Measurements from ENCODE around the gene TADA2A. TPM values are rescaled to one million over a fixed set of nuclear protein-coding genes. Genes with fewer than 3 reads are reported as not detected.
"Not testable (repeated sequence)": the region's sequence is repeated elsewhere in the genome, so short reads cannot be mapped to it uniquely, and the experiment has no call there.

Gene TADA2A
- total RNA-seq, 1 donor from 2014 or later: 14.8 TPM

DNA sequence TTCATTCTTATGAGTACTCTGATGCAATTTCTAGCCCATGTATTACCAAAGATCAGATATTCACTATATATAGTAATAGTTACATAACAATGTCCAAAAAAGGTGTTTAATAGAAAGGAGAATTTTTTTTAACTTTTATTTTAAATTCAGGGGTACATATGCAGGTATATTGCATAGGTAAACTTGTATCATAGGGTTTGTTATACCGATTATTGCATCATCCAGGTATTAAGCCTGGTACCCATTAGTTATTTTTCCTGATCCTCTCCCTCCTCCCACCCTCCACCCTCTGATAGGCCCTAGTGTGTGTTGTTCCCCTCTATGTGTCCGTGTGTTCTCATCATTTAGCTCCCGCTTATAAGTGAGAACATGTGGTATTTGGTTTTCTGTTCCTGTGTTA lies 51.1 kb downstream of the TADA2A start:
- DNase-seq (ENCODE audit: extremely low read depth, low read depth, low spot score): not testable (repeated sequence)

DNA sequence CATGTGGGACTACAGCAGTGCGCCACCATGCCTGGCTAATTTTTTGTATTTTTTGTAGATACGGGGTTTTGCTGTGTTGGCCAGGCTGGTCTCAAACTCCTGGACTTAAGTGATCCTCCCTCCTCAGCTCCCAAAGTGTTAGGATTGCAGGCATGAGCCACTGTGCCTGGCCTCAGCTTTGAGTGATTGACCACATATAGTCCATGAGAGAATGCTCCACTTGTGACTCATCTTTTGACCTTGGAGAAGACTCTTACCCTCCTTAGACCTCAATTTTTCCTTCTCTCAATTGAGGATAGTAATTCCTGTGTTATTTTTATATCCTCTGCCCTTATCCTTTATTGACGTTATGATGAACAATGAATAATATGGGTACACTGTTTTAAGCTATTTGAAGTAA lies 52.1 kb downstream of the TADA2A start:
- DNase-seq (ENCODE audit: extremely low read depth, low read depth, low spot score): no peak

DNA sequence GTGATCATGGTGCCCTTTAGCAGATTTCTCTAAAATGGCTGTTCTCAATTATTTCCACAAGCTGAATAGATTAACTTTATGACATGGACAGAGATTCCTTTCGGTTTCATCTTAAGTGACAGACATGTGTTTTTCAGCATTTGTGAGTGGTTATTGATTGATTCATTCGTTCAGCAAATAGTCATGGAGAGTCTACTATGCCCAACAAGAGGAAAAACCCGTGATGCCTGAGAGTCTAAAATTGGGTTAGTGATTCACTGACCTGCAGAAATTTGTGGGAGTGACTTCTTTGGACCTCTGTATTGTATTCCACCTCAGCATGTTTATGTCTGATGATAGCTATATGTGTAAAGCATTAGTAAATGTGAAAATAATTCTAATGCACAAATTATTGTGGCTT lies 55.0 kb downstream of the TADA2A start:
- no peak for DNase-seq (ENCODE audit: extremely low read depth, low read depth, low spot score)

DNA sequence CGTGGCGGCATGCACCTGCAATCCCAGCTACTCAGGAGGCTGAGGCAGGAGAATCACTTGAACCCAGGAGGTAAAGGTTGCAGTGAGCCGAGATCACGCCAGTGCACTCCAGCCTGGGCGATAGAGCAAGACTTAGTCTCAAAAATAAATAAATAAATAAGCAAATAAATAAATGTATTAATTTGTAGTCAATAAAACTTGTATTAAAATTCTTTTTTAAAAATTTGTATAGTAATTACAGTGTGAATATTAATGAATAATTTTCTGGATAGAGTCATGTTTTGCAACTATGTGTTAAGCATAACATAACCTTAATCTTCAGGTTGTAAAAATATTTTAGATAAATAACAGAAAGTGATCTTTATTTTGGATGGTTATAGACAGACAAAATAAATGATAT lies 55.8 kb downstream of the TADA2A start:
- DNase-seq (ENCODE audit: extremely low read depth, low read depth, low spot score): no peak

DNA sequence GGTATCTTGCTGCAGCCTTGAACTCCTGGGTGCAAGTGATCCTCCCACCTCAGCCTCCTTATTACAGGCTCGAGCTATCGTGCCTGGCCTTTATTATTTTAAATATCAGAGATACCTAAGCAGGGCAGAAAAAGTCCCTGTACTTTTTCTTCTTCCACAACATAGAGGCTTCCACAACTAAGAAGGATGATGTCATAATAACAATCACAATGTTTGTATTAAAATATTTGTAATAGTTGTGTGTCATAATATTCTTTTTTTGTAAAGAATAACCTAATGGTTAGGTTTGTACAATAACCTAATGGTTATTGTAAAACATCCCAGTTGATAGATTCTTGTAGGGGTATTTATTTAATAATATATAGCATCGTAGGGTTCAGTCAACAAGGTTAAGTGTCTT lies 56.4 kb downstream of the TADA2A start:
- no peak for DNase-seq (ENCODE audit: extremely low read depth, low read depth, low spot score)

DNA sequence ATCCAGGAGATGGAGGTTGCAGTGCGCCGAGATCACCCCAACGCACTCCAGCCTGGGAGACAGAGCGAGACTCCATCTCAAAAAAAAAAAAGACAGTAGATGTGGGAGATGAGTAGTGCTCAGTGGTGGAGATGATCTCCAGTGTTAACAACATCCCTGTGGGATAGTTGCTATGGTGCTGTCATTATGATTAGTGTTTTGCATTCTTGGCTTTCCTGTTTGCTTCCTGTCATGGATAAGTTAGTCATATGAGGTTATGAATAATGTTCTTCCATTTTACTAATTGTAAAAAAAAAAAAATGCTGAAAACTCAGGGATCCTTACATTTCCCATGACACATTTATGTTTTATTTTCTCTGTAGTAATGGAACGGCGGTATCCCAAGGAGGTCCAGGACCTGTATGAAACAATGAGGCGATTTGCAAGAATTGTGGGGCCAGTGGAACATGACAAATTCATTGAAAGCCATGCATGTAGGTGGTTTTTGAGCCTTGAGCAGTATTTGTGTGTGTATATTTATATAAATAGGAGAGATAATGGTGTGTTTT lies 58.5 kb downstream of the TADA2A start:
- peak; percentile 71 for DNase-seq (ENCODE audit: extremely low read depth, low read depth, low spot score)

DNA sequence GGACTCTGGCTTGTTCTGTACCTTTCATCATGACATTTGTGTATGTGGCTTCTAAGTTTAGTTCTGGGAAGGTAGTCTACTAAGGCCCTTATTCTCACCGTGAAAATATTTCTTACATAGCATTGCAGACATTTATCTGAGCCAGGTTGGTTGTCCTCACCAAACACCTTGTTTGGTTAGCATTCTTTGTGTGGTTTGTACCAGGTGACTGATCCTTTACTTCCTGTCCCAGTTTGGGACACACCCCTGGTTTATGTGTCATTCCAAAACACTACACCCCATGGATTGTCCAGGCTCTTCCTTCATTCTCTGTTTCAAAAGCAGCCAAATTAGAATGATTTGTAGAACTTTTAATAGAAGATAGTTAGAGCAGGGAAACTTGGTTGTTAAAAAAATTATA lies 59.8 kb downstream of the TADA2A start:
- DNase-seq (ENCODE audit: extremely low read depth, low read depth, low spot score): no peak

DNA sequence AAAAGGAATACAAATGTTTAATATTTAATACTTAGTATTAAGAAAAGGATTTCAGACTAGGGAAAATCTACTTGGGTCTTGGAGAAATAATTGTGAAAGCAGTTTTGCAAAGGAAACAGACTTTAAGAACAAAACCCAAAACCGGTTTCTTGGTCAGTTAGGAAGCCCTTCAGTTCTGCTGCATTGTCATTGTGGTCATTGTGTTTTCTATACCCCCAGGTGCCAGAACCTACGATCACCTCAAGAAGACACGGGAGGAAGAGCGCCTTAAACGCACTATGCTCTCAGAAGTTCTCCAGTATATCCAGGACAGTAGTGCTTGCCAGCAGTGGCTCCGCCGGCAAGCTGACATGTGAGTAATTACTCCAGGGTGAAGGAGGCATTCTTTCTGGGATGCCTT lies 63.5 kb downstream of the TADA2A start:
- DNase-seq (ENCODE audit: extremely low read depth, low read depth, low spot score): no peak

DNA sequence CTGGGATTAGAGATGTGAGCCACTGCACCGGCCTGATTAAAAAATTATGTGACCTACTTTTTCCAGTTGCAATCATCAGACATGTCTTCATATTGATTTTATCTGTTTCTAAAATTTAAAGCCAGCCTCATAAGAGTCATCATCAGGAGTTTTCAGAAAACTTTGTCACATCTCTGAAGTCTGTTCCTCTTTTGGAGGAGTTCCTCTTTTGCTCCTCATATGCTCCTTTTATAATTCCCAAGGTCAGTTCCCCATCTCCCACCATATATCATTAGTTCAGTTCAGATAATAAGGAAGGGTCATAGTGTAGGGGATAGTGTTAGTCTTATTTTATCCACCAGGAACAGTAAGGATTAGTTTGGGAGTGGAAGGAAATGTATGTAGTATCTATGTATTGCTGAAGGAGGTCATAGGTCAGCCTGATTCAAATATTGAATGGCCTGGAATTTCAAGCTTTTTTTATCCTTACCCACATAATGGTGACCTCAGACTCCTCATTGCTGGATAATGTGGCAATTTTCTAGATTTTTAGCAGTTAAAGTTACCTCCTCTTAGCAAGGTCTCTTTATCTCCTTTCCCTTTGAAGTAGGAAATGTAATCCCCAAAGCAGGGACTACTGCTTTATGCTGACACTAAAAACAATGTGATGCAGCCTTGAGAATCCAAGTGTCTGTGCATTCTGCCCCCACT lies 69.2 kb downstream of the TADA2A start:
- DNase-seq (ENCODE audit: extremely low read depth, low read depth, low spot score): no peak

DNA sequence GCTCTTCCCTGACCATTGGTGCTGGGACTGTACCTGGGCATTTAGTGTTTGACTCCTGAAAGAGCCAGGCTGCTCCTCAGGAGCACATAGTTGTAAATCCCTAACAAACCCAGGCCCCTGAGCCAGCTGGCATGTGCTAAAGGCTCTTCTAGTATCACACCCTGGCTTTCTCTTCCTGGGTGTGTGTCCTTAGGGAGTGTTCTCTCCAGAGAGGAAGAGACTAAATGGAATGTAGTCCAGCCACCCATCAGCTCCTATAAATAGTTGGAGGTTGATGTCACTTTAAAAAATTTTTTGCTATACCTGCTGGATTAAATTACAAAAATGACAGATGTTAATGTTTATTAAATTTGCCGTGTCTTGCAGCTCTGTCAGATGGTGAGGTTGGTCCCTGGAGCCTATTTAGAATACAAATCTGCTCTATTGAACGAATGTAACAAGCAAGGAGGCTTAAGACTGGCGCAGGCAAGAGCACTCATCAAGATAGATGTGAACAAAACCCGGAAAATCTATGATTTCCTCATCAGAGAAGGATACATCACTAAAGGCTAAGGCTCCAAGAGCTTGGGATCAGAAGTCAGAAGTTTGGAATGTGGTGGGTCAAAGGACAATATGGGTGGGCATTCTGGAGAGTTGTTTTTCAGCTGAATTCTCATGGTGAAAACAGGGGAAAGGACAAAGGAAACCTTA lies 69.9 kb downstream of the TADA2A start:
- peak; percentile 36 for DNase-seq (ENCODE audit: extremely low read depth, low read depth, low spot score)

DNA sequence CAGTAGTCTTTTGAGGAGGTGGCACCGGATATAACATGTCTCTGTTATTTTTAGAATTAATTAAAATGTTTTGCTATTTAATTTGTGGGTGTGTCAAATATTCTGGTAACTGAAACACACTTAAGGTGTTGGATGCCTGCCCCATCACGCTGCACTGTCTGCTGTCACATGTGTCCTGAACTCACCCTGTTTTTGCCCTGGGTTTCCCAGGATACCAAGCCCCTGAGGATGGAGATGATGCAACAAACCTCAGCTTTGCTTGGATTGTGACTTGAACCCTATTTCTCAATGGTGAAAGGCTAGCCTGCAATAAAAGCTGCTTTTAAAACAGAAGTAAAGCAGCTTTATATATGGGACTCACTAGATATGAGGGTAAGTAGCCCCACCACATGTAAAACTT lies 71.5 kb downstream of the TADA2A start:
- DNase-seq (ENCODE audit: extremely low read depth, low read depth, low spot score): no peak

DNA sequence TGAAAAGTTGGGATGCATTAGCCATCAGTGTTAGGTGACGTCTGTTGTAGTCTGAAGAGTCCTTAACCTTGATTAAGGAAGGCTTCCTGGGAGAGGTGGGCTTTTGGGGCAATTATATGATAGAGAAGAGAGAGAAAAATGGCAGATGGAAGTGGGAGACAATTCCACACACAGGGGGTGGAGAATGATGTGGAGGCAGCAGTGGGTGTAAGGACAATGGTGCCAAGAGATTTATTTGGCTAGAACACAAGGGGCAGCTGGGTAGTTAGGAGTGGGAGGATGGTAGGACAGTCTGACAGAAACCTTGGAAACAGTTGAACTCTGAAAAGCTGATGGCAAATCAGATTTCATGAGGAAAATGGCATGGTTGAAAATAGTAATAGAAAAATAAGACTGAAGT lies 72.3 kb downstream of the TADA2A start:
- no peak for DNase-seq (ENCODE audit: extremely low read depth, low read depth, low spot score)

DNA sequence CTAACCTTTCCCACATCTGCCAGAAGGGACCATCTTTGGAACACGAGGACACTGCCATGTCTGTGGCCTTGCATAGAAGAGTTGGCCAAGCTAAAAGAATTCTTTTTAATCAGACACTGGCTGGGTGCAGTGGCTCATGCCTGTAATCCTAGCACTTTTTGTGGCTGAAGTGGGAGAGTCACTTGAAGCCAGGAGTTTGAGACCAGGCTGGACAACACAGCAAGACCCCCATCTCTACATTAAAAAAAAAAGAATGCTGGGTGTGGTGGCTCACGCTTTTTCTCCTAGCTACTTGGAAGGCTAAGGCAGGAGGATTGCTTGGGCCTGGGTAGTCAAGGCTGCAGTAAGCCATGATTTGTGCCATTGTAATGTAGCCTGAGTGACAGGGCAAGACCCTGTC lies 73.7 kb downstream of the TADA2A start:
- no peak for DNase-seq (ENCODE audit: extremely low read depth, low read depth, low spot score)

DNA sequence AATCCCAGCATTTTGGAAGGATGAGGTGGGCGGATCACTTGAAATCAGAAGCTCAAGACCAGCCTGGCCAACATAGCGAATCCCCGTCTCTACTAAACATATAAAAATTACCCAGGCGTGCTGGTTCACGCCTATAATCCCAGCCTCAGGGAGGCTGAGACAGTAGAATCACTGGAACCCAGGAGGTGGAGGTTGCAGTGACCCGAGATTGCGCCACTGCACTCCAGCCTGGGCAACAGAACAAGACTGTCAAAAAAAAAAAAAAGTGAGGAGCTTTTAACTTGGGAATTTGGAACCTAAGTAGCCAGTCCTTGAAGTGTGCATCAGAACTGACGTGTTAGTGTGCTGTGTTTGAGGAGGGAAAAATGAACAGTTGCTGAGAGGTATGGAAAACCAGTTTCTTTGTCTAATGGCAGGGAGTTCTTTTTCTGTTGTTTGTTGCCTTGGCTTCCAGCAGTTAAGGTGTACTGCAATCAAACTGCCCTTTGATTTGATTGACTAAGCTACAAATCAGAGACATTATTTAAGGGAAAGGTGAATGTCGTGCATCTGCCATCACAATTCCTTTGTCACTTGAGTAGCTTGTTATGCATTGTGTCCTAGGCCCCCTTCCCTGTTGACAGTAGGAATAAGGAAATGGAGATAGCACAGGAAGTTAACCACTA lies 74.4 kb downstream of the TADA2A start:
- no peak for DNase-seq (ENCODE audit: extremely low read depth, low read depth, low spot score)

DNA sequence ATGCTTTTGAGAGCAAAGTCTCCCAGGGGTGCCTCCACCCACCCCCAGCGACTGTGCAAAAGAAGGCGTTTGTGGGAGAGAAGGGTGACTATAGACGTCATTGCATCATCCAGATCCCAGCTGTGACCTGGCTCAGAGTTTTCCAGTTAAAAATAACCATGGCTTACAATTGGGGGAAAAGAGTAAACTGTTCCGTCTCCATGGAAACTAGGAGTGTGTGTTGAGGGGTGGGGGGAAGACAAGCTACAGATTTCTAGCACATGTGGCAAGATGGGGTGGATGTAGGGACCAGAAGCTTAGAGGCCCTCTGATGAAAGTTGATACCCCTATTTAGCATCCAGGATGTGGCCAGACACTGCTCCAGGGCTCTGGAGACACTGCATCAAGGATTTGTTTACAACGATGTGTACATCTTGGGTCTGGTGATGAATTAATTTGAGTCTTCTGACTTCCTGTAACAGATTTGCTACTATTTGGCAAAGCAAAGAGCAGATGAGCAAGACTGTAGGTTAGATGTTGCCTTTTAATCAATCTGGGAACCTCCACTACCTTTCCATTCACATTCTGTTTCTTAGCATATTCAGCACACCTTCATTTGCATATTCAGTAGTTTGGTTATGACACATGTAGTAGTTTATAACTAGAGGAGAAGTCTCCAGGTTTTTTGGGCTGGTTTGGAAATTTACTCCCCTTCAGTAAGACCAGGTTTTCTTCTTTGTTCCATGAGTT lies 76.8 kb downstream of the TADA2A start:
- no peak for DNase-seq (ENCODE audit: extremely low read depth, low read depth, low spot score)

DNA sequence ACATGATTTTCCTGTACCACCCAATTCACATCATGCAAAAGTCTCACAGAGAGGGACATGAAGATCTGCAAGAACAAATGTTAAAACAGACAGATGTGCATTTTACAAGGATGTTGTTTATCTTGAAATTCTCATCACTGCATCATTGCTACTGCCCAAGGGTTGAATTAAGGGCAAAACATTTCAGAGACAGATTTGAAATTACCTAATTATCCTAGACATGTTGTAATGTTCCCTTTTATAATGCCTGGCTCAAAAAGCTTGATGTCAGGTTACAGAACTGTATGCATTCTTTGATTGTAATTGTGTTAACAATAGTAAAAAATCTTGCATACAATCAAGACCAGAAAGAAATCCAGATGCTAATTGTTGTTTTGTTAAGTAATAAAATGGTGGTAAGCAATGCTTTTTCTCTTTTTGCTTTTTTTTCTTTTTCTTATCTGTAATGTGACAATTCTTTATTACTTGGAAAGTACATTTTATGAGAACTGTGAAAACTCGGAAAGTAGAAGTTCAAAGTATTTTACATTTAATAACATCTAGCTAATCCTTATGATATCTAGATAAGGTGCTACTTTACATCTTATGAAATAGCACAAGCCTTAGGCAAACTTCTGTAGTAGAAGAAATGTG lies 79.4 kb downstream of the TADA2A start:
- no peak for DNase-seq (ENCODE audit: extremely low read depth, low read depth, low spot score)

DNA sequence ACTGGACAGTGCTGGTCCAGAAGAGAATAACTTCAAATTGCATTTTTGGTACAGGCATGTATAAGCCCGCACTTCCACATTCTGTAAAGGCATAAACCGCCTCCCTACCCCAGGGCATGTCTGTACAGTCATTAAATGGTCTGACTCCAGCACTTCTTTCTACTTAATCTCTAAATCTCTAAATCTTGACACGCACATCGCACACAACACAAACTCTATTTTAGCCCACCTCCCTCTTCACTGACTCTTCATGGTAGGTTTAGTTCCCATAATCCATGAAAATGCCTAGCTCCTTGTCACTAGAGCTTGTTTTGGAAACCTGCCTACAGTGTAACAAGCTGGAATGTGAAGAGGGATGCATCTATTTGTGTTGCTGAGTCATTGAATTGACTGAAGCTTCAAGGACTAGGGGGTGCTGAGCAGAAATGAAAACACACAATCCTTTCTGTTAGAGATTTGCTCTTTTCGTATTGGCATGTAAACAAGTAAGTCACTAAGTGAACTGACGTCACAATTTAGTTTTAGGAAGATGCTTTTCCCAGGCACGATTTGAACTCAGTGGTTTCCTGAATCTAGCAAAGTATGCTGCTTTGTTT lies 81.4 kb downstream of the TADA2A start:
- DNase-seq (ENCODE audit: extremely low read depth, low read depth, low spot score): peak; percentile 92

DNA sequence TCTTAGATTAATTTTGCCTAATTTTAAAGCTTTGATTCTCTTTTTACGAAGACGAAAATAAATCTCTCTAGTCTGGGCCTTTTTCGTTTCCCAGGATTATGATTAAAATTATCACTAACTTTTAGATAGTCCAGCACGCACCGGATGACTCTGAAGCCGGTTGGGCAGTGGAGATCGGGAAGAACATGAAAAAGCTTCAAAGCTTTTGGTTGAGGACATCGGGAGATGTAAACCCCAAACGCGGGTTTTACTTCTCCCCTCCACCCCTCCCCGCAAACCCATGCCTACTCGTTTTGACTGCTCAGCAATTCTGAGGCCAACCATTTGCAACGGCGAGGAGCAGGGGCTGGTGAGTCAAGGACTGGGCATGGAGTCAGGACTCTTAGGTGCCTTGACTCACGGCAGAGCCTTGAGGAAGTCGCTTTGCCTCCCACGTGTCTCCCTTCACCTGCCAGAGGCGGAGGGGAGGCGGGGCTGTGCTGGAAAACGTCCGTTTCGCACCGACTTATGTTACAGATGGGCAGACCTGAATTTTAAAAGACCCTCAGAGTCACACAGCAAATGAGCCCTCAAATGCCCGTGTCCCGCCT lies 82.0 kb downstream of the TADA2A start:
- DNase-seq (ENCODE audit: extremely low read depth, low read depth, low spot score): peak; percentile 55

DNA sequence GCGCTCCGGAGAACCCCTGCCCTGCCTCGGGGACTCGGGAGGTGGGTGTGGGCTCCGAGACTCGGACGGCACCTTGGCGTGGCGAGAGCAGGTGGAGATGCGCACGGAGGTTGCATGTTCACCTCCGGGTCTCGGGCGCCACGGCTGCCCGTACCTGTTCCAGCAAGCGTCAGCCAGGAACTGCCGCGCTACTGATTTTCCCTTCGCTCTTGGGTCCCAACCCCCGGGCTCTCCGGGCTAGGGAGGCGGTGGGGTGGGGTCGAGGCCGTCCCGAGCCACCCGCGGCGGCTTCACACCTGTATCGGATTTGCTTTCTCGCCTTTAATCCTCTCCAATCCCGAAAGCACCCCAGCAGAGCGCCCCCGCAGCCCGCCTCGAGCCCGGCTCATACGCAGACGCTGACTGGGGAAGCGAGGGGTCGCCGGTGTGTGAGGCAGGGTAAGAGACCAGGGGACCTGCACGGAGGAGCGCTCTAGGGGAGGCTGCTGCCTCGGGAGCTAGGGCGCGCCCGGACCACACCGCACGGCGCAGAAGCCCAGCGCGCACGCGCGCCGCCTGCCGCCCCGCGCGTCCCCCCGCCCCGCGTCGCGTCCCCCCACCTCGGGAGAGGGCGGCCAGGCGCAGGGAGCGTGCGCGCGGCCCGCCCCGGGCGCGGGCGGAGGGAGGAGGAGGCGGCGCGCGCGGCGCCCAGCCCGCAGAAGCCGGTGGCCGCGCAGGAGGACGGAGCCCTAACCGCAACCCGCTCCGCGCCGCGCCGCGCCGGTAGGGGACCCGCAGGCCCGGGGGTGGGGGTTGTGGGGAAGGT lies 82.7 kb downstream of the TADA2A start, which contains the start of gene DUSP14:
Gene DUSP14 (plus strand): TSS at position 695 of the 805 bp plus-strand sequence. CDS start 22,382 bp downstream, outside the sequence.
- no peak for DNase-seq (ENCODE audit: extremely low read depth, low read depth, low spot score)

Data from glomerular endothelial cell (primary cell).